ENCODE measurements around the gene PKP4. TPM values are rescaled to one million over a fixed set of nuclear protein-coding genes. Genes with fewer than 3 reads are reported as not detected.

Gene PKP4
- total RNA-seq, 3 donors from 2014 or later, result 41.6 to 59.1 (median 51.1) TPM

DNA sequence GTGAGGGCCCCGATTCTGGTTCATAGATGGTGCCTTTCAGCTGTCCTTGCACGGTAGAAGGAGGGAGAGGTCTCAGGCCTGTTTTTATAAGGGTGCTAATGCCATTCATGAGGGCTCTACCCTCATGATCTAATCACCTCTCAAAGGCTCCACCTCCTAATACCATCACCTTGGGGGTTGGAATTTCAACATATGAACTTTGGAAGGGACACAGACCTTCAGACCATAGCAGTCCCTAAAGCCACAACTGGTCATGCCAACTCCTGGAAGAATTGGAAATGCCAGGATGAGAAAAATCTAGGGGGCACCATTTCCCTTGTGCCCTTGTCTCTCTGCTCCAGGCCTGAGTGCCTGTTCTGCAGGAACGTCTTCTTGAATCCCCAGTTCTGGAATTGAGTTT, 213.5 kb downstream of the PKP4 start:
- H3K4me1 ChIP-seq (ENCODE audit: low read depth), result no peaks in the 10 kb centered on the region
- H3K4me3 ChIP-seq, result no peak overlapping the region
- H3K9me3 ChIP-seq, result no peaks in the 10 kb centered on the region
- TF ChIP-seq, protein P1, sequence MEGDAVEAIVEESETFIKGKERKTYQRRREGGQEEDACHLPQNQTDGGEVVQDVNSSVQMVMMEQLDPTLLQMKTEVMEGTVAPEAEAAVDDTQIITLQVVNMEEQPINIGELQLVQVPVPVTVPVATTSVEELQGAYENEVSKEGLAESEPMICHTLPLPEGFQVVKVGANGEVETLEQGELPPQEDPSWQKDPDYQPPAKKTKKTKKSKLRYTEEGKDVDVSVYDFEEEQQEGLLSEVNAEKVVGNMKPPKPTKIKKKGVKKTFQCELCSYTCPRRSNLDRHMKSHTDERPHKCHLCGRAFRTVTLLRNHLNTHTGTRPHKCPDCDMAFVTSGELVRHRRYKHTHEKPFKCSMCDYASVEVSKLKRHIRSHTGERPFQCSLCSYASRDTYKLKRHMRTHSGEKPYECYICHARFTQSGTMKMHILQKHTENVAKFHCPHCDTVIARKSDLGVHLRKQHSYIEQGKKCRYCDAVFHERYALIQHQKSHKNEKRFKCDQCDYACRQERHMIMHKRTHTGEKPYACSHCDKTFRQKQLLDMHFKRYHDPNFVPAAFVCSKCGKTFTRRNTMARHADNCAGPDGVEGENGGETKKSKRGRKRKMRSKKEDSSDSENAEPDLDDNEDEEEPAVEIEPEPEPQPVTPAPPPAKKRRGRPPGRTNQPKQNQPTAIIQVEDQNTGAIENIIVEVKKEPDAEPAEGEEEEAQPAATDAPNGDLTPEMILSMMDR (IDR thresholded peaks at IDR 0.05), result no peak
- intact Hi-C loops (cut with DNase I, micrococcal nuclease), result no loop called here
- no peak for ATAC-seq
- H3K36me3 ChIP-seq (ENCODE audit: low read depth), result no peaks in the 10 kb centered on the region
- no peak for DNase-seq

DNA sequence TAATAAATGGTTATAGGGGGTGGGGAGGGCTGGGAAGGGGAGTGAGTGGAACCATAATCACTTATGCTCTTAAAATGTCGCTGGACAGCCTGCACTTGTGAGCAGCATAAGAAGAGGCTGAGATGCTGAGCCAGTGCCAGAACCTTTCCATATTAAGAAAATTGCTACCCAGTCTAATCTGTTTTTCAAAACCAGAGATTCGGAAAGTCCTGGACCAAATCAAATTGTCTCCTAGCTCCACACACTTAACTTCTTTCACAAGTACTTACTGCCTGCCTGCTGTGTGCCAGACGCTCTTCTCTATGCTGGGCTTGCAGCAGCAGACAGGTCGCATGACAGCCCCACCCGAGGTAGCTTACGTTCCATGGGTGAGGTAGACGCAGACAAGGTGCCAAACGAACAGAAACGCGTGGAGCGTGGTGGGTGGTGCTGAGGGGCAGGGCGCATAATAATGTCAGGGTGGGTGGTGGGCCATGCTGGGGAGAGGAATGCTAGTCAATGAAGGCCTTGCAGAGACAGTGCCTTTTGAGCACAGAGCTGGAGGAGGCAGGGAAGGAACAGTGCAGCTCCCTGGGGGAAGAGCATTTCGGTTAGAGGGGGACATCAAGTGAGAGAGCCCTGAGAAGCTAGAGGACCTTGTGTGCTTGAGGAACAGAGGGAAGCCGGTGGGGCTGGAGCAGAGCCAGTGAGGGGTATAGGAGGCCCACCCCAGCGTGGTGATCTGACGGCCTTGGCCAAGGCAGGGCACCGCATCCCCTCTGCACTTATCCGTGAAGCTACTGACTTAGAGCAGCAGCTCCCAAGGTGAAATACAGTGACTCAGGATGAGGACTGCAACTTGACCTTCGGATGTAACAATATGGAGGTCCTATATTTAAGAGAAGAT, 214.9 kb downstream of the PKP4 start:
- H3K4me3 ChIP-seq, result no peak overlapping the region
- H3K9me3 ChIP-seq, result no peaks in the 10 kb centered on the region
- no peak for ATAC-seq
- TF ChIP-seq, protein P1 (IDR thresholded peaks at IDR 0.05), result no peak
- no peaks in the 10 kb centered on the region for H3K36me3 ChIP-seq (ENCODE audit: low read depth)
- intact Hi-C loops (cut with DNase I, micrococcal nuclease), result no loop called here
- DNase-seq, result no peak
- no peaks in the 10 kb centered on the region for H3K4me1 ChIP-seq (ENCODE audit: low read depth)

DNA sequence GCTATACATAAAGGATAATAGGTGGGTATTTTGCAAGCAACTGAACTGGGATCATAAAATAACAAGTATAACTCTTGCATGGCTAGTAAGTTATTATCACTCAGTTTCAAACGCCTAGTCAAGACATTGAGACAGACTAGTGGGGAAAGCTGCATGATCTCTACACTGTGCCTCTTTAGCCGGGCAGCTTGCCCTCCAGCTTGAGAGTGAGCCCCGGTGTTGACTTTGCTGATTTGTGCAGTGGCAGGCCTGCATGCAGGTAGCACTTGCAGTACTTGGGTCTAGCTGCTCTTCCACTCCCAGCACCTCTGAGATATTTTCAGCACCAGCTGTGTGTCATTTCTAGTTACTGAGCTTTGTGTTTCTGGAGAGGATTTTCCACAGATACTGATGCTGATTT, 219.5 kb downstream of the PKP4 start:
- ATAC-seq (no peak), DNase-seq (no peak)
- intact Hi-C loops (cut with DNase I, micrococcal nuclease), result no loop called here
- Histone ChIP-seq H3K4me1 (ENCODE audit: low read depth) (no peaks in the 10 kb centered on the region), H3K36me3 (ENCODE audit: low read depth) (no peaks in the 10 kb centered on the region), H3K4me3 (no peak overlapping the region), H3K9me3 (no peaks in the 10 kb centered on the region)
- TF ChIP-seq, protein P1 (IDR thresholded peaks at IDR 0.05), result no peak

DNA sequence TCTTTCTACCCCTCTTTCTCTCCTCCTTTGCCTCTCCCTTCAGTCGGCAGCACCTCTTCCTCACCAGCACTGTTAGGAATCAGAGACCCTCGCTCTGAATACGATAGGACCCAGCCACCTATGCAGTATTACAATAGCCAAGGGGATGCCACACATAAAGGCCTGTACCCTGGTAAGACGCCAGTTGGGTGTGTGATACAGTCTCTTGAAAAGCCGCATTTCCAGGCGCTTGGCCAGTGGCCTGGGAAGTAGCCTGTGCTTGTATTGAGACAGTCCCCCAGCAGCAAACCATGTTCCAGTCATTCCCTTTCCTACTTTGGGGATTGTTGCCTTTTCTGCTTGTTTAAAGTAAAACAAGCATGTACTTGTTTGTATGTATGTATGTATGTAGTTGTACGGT, 219.9 kb downstream of the PKP4 start:
- DNase-seq (no peak), ATAC-seq (no peak)
- TF ChIP-seq, protein P1 (IDR thresholded peaks at IDR 0.05), result no peak
- intact Hi-C loops (cut with DNase I, micrococcal nuclease), result no loop called here
- no peaks in the 10 kb centered on the region for H3K36me3 ChIP-seq (ENCODE audit: low read depth)
- no peak overlapping the region for H3K4me3 ChIP-seq
- H3K4me1 ChIP-seq (ENCODE audit: low read depth), result no peaks in the 10 kb centered on the region
- no peaks in the 10 kb centered on the region for H3K9me3 ChIP-seq

DNA sequence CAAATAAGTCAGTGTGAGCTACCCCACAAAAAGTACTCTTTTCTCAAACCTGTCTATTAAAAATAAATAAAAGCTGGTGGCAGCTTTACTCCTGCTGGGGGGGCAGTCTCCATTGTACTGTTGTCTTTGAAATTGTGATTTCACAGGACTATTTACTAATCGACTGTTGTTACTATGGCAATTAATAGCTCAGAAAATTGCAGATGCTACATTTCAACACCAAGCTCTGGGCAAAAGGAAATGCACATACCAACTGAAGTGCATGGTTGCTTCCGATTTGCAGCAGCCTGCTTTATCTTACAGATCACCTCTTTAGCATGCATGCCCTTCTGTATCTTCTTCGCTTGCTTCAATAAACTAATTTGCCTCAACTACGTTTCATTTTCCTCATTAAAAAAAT, 220.8 kb downstream of the PKP4 start:
- intact Hi-C loops (cut with DNase I, micrococcal nuclease), result no loop called here
- no peaks in the 10 kb centered on the region for H3K36me3 ChIP-seq (ENCODE audit: low read depth)
- no peak for ATAC-seq
- no peak overlapping the region for H3K4me3 ChIP-seq
- no peak for DNase-seq
- TF ChIP-seq, protein P1 (IDR thresholded peaks at IDR 0.05), result no peak
- no peaks in the 10 kb centered on the region for H3K4me1 ChIP-seq (ENCODE audit: low read depth)
- no peaks in the 10 kb centered on the region for H3K9me3 ChIP-seq

All from mucosa of descending colon (tissue), 3 donors.